GM12878 (cell line): ENCODE results near the gene UXS1. TPM values are rescaled to one million over a fixed set of nuclear protein-coding genes. Genes with fewer than 3 reads are reported as not detected.

ENCODE experiments used
- ATAC-seq: fragments of 200-7000 bp; cut with Tn5 transposase; 3 replicates; pipeline ENCODE4 v1.9.1; 2020; ENCODE audit warnings: mild to moderate bottlenecking, moderate library complexity
- BruUV-seq: library from RNA; stranded (reverse); fragments of 400-500 nt; replicated peaks from 2 replicates; lab custom pipeline; 2021; lab: Mats Ljungman, UMichigan
- CTCF ChIA-PET: fragments of 300-600 bp; sonication (Branson Sonifier 250); formaldehyde crosslinking; extraction: SDS; loops from one replicate; lab custom pipeline; 2021; ENCODE audit warnings: inconsistent platforms; lab: Yijun Ruan, JAX
- POLR2A ChIA-PET: fragments of 350-600 bp; formaldehyde crosslinking; extraction: SDS; loops from one replicate; lab custom pipeline; 2021; ENCODE audit warnings: inconsistent platforms; lab: Charles Lee
- RAD21 ChIA-PET: fragments of 300-600 bp; sonication (Branson Sonifier 250); formaldehyde crosslinking; loops from one replicate; lab custom pipeline; 2023; ENCODE audit warnings: antibody characterized with exemption; ENCODE audit not compliant: unreplicated experiment; lab: Charles Lee
- SMC1A ChIA-PET: fragments of 300-600 bp; sonication (Branson Sonifier 250); formaldehyde crosslinking; loops from one replicate; lab custom pipeline; 2023; ENCODE audit not compliant: unreplicated experiment, uncharacterized antibody; lab: Charles Lee
- DNase-seq: peaks from one replicate; pipeline ENCODE4 v3.0.0-alpha.2; 2011; ENCODE audit warnings: low read depth, low spot score
- FAIRE-seq: peaks from 3 replicates; lab custom pipeline; 2011; peaks lifted over from hg19 to GRCh38; lab: Jason Lieb, UNC
- H2AFZ ChIP-seq: 2 replicates; pipeline ENCODE4 v1.6.0; 2011; ENCODE audit warnings: low read depth, low read length, control low read depth; ENCODE audit not compliant: control insufficient read depth
- H3K27ac ChIP-seq: 2 replicates; pipeline ENCODE4 v1.5.1; 2011; ENCODE audit warnings: control low read depth; ENCODE audit not compliant: control insufficient read depth, insufficient read depth
- H3K27me3 ChIP-seq, 2 experiments: replicated peaks in 1 of 2; 2 replicates each; pipeline versions ENCODE4 v1.6.0 to v1.6.1; 2011; ENCODE audit warnings: low read length in 1 of 2; ENCODE audit not compliant: control insufficient read depth in 2 of 2, insufficient read depth in 2 of 2
- H3K36me3 ChIP-seq, 2 experiments: 2 replicates each; pipeline ENCODE4 v1.5.1; 2011; ENCODE audit warnings: low read length in 1 of 2; ENCODE audit not compliant: control insufficient read depth in 2 of 2, insufficient read depth in 2 of 2
- H3K4me1 ChIP-seq: 2 replicates; pipeline ENCODE4 v1.6.1; 2011; ENCODE audit warnings: mild to moderate bottlenecking, low read length, moderate library complexity, mixed read lengths; ENCODE audit not compliant: control insufficient read depth, insufficient read depth
- H3K4me2 ChIP-seq: 2 replicates; pipeline ENCODE4 v1.6.0; 2011; ENCODE audit warnings: control low read depth; ENCODE audit not compliant: control insufficient read depth, insufficient read depth
- H3K4me3 ChIP-seq: fragments of 200-600 bp; sonication (generic); 2 replicates; pipeline ENCODE4 v1.5.1; 2016
- H3K79me2 ChIP-seq: 2 replicates; pipeline ENCODE4 v1.6.0; 2011; ENCODE audit warnings: low read length; ENCODE audit not compliant: control insufficient read depth, insufficient read depth
- H3K9ac ChIP-seq: 2 replicates; pipeline ENCODE4 v1.8.0; 2011; ENCODE audit warnings: low read length, control low read depth, mixed read lengths; ENCODE audit not compliant: control insufficient read depth, insufficient read depth
- H3K9me3 ChIP-seq: replicated peaks from 3 replicates; pipeline ENCODE4 v1.5.1; 2011; ENCODE audit warnings: mild to moderate bottlenecking, low read length; ENCODE audit not compliant: control insufficient read depth, insufficient read depth
- H4K20me1 ChIP-seq: 2 replicates; pipeline ENCODE4 v1.6.0; 2011; ENCODE audit not compliant: control insufficient read depth, insufficient read depth
- BCLAF1 ChIP-seq: fragments of 450-650 bp; IDR thresholded peaks from 2 replicates; pipeline ENCODE4 v1.6.1; 2017; ENCODE audit warnings: antibody characterized with exemption, mild to moderate bottlenecking, moderate library complexity
- E2F8 ChIP-seq: fragments of 450-650 bp; IDR thresholded peaks from 2 replicates; pipeline ENCODE4 v1.6.1; 2018; ENCODE audit warnings: mild to moderate bottlenecking, low read depth, moderate library complexity; ENCODE audit not compliant: partially characterized antibody
- MYB ChIP-seq: fragments of 150-350 bp; IDR thresholded peaks from 2 replicates; pipeline ENCODE4 v1.6.1; 2014; ENCODE audit warnings: mild to moderate bottlenecking, low read depth, low read length, borderline replicate concordance
- NFIC ChIP-seq: IDR thresholded peaks from 2 replicates; pipeline ENCODE4 v1.6.1; 2012; ENCODE audit warnings: low read depth, mild to moderate bottlenecking, inconsistent platforms, low read length, moderate library complexity
- PKNOX1 ChIP-seq: fragments of 450-650 bp; IDR thresholded peaks from 2 replicates; pipeline ENCODE4 v1.6.1; 2016; ENCODE audit warnings: mild to moderate bottlenecking
- POLR2AphosphoS2 ChIP-seq: IDR thresholded peaks from 2 replicates; pipeline ENCODE4 v1.6.1; 2011; ENCODE audit warnings: low read depth, mild to moderate bottlenecking, low read length, improper control_type of control experiment, moderate library complexity
- TBL1XR1 ChIP-seq: IDR thresholded peaks from 2 replicates; pipeline ENCODE4 v1.6.1; 2012; ENCODE audit warnings: low read depth, low read length, improper control_type of control experiment
- ZSCAN29 ChIP-seq: fragments of 450-650 bp; IDR thresholded peaks from 2 replicates; pipeline ENCODE4 v1.6.1; 2017; ENCODE audit warnings: mild to moderate bottlenecking, moderate library complexity
- WGBS: methylation state at CpG from one replicate; pipeline ENCODE4 v1.1.6; 2016; ENCODE audit warnings: low lambda C conversion rate; ENCODE audit not compliant: insufficient replicate concordance, insufficient coverage; ENCODE audit errors: missing lambda C conversion rate; 5-methylcytosine and 5-hydroxymethylcytosine counted together
- in situ Hi-C: fragments of 300-500 bp; cut with MboI; formaldehyde crosslinking; loops from 9 replicates; pipeline ENCODE4 v1.14.3; 2018; ENCODE audit warnings: mixed read lengths
- intact Hi-C: fragments of 100-400 bp; cut with micrococcal nuclease; formaldehyde crosslinking; loops from one replicate; pipeline ENCODE4 v1.14.2; 2022; ENCODE audit not compliant: unreplicated experiment
- polyA plus RNA-seq, 11 experiments: library from polyadenylated mRNA; depleted of rRNA in 4 of 11; unstranded in 6 of 11; stranded (reverse) in 5 of 11; fragments of >200 nt; fragmentation: Nextera tagmentation in 4 of 11; fragmentation: Illumina TruSeq in 1 of 11; extraction: Ambion mirVana in 4 of 11; extraction: Trizol in 1 of 11; gene quantifications; 1 replicate in 1 of 11; 2 replicates in 10 of 11; pipeline versions ENCODE4 v1.2.1 to v1.2.3, GENCODE V29; 2011 to 2016; ENCODE audit warnings: inconsistent platforms in 2 of 11, missing spikeins in 2 of 11, low read depth in 1 of 11
- total RNA-seq, 4 experiments: library from RNA; depleted of rRNA in 3 of 4; stranded (reverse); fragments of >200 nt in 3 of 4; fragmentation: Illumina TruSeq in 1 of 4; extraction: Trizol in 1 of 4; gene quantifications; 2 replicates each; pipeline versions ENCODE4 v1.2.1 to v1.2.3, GENCODE V29; 2013 to 2021

Gene UXS1
- total and polyA plus RNA-seq, 10 of the 15 experiments (the other 5 are each of a cell fraction or from before 2014, with no cell fraction given), result 6.0 to 25.4 (median 24.0) TPM

- RAD21 ChIA-PET, result no interaction called here
- TF ChIP-seq BCLAF1 (no peak), MYB (no peak), PKNOX1 (no peak), NFIC (no peak), E2F8 (no peak), ZSCAN29 (no peak), TBL1XR1 (no peak), POLR2AphosphoS2 (no peak)
- H3K27ac ChIP-seq, result no peak overlapping the region
- H3K79me2 ChIP-seq, result no peaks in the 10 kb centered on the region
- SMC1A ChIA-PET, result no interaction called here
- no peak overlapping the region for H3K9ac ChIP-seq
- H3K36me3 ChIP-seq, result peaks cover 2 to 12% of the 10 kb centered on the region in 2 experiments; a peak in 3 of 4 replicates
- H3K9me3 ChIP-seq, result no peaks in the 10 kb centered on the region
- DNase-seq (no peak), FAIRE-seq (no peak), ATAC-seq (no peak)
- no peak overlapping the region for H2AFZ ChIP-seq
- in situ Hi-C loops (no loop called here), intact Hi-C loops (no loop called here)
- POLR2A ChIA-PET, result no interaction called here
- 81% methylated on average over 5 of the region's 5 CpGs for WGBS
- CTCF ChIA-PET, result no interaction called here
- no TSS peak for BruUV-seq
- no peaks in the 10 kb centered on the region for H3K27me3 ChIP-seq
- no peak overlapping the region for H3K4me2 ChIP-seq
- no peaks in the 10 kb centered on the region for H4K20me1 ChIP-seq
- H3K4me1 ChIP-seq, result no peaks in the 10 kb centered on the region
- H3K4me3 ChIP-seq, result no peak overlapping the region
Measured at GRCh38 chr2:106116248-106116647, 77.9 kb downstream of the UXS1 start.
